NCI-H226 (cell line): ENCODE measurements around the gene PCK1.

Source experiments
- DNase-seq: peaks from one replicate; pipeline ENCODE4 v3.0.0-alpha.2; 2015

Gene PCK1

DNA sequence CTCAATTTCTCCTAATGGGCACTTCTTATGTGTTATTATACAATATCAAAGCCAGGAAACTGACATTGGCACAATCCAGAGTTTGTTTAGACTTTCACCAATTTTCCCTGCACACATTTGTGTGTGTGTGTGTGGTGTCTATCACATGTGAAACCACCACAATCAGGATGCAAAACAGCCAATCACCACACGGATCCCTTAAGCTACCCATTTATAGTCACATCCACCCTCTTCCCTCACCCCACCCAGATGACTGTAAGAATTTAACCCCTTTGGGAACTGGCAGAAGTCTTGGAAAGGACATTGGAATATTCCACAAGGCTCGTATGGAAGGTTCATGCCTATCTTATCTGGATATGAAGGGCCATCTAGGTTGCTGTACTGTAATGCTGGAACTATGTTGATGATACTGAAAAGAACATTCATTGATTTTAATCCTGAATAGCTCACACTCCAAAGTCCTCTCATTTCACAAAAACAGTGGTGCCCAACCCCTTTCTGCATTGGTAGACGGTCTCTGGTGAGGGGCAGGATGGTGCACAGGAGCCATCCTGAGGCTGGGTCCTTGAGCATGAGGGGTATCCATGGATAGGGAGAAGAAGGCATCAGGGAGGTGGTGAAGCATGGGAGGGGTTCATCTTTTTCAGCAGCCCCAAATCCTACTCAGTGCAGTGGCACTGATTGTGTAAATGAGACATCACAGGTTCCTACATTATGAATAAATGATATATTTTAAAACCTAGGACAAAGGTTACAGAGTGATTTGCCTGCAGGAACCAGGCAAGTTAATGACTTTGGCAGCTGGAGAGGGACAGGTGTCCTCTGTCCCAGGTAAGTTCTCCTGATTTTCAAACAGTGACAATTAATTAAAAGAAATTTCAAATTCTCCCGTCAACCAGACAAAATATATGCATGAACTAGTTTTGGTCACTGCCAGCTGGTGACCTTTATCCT lies 23.9 kb upstream of the PCK1 start:
- DNase-seq: no peak

- DNase-seq: no peak
Observed at GRCh38 chr20:57537822-57538221, 23.1 kb upstream of the PCK1 start.

GRCh38 chr20:57539889-57540288 lies 21.0 kb upstream of the PCK1 start:
- no peak for DNase-seq

- no peak for DNase-seq
Observed at GRCh38 chr20:57540890-57541580, 19.9 kb upstream of the PCK1 start.

DNA sequence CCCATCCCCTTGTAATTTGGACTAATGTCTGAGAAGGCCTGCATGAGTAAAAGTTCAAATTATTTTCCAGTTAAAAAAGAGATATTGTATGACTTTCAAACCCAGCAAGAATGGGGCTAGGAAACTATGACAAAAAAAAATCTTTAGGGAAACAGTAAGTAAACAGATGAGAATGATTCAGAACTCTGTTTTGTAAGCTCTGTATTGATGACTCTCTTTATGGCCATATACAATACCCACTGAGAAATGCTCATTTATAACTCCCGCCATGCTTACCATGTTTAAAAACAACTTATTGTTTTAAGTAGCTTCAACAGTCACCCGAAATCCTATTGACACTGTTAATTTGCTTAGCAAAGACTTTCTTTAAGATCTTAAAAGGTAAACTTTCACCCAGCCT lies 17.2 kb upstream of the PCK1 start:
- no peak for DNase-seq

DNA sequence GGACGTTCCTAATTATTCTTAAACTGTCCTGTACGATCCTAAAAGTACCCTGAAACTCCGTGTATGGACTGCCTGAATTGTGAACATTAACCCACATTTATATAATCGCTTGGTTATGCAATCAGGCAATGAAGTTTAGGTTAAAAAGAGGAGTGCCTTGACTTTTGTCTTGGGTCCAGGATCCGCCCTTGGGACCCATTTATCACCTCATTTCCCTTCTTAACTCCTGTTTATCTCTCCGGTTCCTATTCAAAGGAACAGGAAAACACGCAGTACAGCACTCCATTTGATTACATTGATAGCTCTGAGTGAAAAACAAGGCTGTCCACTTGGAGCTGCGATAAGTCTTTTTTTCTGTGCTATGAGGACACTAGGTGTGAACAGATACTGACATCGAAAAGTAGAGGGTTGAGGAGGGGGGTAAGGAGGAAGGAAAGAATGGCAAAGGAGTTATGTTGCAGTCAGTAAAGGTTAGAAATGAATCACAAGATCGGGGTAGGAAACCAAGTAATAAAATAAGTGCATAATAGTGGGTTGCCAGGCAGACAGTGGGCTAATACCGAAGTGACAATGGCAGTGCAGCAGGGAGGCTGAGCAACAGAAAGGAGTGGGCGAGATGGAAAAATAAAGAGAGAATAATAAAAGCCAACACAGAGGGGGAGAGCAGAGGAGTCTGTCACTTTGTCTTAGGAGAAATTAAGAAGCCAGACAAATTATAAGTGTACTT lies 15.9 kb upstream of the PCK1 start:
- DNase-seq: no peak

DNA sequence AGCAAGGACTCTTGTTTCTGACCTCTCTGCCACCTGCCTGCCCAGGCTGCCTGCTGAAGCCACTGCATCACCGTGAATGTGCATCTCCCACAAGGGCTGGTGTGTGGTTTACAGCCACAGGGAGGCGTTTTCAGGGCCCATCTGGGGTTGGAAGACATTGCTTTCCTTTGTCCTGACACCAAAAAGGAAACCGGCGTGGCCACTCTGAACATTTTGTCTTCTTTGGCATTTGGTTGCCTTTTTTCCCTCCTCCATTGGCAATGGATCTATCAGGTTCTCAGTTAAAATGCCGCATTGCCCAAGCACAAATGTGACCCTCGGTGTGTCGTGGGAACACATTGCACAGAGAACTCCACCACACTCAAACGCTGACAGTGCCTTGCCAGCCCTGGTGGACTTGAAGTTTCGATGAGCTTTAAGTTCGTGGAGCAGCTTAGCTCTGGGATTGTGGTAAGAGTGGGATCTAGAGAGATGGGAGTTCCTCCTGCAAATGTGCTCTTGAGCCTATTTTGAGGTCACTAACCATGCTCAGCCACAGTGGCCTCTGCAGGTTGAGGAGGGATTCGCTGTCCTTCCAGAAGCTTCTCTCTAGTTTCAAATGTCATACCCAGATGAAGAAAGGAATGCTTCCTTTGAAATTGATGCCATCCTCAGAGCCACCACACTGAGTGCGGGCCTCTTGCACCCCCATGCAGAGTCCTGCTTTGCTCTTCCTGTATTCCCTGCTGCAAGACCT lies 14.8 kb upstream of the PCK1 start:
- no peak for DNase-seq

GRCh38 chr20:57546956-57547649 lies 13.8 kb upstream of the PCK1 start:
- no peak for DNase-seq

DNA sequence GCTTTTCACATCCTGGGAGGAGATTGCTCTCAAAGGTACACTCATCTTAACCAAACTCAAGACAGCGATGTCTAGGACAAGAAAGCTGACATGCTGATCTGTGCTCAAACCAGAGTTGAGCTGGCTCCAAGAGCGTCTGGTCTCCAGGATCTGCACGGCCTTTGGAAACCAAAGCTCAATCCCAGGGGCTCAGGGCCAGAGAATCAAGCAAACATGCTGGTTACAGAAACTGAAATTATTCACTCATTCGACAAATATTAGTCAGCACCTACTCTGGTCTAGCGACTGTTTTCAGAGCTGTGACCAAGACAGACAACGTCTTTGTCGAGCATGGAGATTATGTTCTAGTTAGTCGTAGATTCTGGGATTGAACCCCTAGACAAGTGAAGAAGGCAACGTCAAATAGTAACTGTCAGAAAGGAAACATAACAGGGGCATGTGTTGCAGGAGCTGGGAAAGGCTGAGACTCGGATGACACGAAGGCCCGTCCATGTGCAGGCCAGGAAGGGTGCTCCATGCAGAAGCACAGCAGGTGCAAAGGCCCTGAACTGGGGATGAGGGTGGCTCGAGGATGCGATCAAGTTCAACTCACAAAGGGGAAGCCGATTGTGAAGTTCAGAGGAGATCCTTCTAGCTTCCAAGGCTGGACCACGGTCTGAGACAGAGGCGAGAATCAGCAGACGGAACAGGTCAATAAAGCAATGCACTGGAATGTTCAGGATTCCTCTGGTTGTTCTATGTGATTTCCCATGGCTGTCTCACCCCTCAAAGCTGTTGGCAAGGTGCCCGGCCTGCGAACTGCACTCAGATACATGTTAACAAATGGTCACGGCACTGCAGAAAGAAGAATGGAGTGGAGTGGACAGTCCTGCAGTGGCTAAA lies 12.5 kb upstream of the PCK1 start:
- no peak for DNase-seq

DNA sequence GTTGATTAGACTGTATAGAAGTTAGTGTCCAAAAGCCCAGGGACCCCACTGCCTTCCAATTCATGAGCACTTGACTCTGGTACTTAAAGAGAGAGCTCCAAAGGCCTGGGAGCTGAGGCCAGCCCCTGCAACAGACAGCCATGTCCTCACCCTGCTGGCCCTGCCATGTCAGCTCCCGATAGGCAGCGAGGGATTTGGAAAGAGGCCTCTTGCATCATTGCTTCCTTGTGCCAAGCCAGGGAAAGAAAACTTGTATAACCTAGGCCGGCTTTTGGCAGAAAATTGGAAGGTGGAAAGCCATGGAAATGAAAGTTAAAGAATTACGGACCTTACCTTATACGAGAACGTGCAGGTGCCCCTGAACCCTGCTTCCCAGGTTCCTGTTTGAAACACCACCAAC lies 8.4 kb upstream of the PCK1 start:
- DNase-seq: no peak

DNA sequence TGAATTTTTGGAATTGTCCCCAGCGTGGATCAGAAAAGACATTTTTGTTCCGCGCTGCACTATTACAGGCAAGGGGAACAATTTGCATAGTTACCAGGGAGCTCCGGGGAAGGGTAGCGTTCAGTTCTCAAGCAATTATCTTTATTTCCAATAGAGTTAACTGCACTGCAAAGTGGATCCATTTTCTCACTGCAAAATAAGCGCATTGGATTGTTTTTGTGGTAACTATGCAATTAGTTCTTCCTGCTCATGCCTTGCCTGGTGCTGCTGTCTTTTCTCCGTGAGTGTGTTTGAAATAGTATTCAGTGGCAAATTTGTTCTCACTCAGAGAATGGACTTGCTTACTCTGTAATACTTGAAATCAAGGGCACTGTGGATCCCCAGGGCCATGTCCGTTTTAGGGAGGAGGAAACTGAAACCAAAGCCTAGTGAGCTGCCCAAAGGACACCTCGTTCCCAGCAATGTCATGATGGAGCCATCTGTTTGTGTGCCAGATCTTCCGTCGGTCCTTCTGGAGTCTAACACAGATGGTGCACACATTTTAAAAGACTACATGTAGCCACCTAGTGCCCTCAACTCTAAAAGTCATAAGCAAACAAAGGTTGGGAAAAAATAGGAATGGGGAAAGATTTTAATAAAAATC lies 7.4 kb upstream of the PCK1 start:
- DNase-seq: no peak

DNA sequence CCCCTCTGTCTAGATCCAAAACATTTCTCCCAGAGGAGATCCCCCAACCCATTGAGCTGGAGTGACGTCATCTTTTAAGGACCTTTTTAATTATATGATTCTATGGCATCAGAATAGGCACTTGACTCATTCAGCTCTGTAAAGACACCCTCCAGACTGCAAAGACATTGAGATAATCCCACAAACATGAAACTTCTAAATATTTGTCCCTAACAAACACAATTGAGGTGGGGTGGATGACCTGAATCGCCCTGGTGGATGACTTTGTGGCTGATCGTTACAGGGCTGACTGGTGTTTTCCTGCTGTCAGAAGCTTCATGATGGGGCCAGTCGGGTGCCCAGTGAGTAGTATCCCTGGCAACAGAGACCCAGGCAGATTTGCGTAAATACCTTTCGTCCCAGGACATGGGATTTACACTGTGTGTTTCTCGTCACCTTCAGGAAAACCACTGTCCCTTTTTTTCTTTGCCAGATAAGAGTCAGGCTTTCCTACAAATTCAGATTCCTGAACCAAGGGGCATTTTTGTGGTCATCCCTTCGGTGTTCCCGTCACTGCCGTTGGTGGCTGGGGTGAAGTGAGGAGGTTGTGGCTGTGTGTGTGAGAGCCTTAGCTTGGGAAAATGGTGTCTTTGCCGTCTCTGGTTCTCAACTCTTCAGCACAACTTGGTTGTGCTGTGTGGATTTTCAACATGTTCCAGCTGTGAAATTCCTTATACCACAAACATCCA lies 5.3 kb upstream of the PCK1 start:
- no peak for DNase-seq

GRCh38 chr20:57556980-57557274 lies 4.0 kb upstream of the PCK1 start:
- DNase-seq: no peak

- DNase-seq: no peak
Observed at GRCh38 chr20:57557926-57558613, 2.8 kb upstream of the PCK1 start.

GRCh38 chr20:57558614-57559288 lies 2.2 kb upstream of the PCK1 start:
- no peak for DNase-seq

GRCh38 chr20:57559289-57559634 lies 1.6 kb upstream of the PCK1 start:
- no peak for DNase-seq

DNA sequence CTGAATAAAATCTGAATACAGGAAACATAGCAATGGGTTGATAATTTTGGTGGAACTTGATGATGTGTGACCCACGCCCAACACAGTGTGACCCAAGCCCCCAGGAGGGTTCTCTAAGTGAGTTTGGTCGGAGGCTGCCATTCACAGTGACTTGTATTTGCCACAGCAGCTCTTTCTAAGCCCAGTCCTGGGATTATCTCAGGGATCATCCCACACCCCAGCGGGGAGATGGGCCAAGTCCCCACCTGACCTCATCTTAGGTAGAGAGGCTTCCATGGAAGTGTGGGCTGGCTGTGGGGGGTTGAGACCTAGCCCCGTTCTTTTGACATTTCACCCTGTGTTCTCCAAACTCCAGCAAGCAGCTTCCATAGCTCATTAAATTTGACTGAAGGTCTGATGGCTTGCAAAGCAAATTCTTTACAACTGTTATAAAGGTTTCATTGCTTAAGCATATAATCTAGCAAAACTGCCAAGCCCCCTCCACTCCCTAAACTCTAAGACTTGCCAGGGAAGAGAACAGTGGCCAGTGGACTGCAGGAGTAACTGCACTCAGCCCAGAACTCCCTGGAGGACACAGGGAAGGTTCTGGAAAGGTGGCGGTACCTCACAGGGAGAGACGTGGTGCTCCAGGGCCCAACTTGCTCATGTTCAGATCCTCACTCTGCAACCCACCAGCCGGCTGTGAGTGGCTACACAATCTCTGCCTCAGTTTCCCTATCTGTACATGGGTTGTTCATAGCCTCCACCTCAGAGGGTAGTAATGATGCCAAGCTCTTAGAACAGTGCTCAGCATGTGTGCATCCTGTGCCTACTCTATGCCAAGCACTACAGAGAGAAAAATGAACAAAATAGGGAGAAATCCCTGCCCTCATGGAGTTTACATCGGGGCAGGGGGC lies 1.0 kb upstream of the PCK1 start:
- DNase-seq: no peak
